ENCODE data around the gene KIF26A. TPM values are rescaled to one million over a fixed set of nuclear protein-coding genes. Genes with fewer than 3 reads are reported as not detected.

Gene KIF26A
- total and polyA plus RNA-seq, 2 experiments from 2014 or later: 3.5 to 5.0 TPM

- Histone ChIP-seq H3K9me3 (ENCODE audit: low read depth) (no peaks in the 10 kb centered on the region), H3K9me2 (replicated peaks; ENCODE audit: insufficient read depth) (no peaks in the 10 kb centered on the region), H3K27ac (no peak overlapping the region), H2AFZ (no peak overlapping the region), H3K79me2 (no peaks in the 10 kb centered on the region), H3K4me1 (ENCODE audit: insufficient read depth) (no peaks in the 10 kb centered on the region), H3K4me2 (no peak overlapping the region), H3K36me3 (replicated peaks; ENCODE audit: insufficient read depth, low read depth) (no peaks in the 10 kb centered on the region), H3K27me3 (no peaks in the 10 kb centered on the region), H4K20me1 (ENCODE audit: insufficient read depth, poor library complexity, severe bottlenecking) (no peaks in the 10 kb centered on the region), H3K4me3 (no peak overlapping the region)
- DNase-seq (ENCODE audit: low spot score): no peak
- TF ChIP-seq EZH2 (IDR thresholded peaks at IDR 0.05; ENCODE audit: borderline replicate concordance): no peak
- TF ChIP-seq EZH2phosphoT487 (IDR thresholded peaks at IDR 0.05; ENCODE audit: low read depth, severe bottlenecking, unreplicated experiment): no peak
- no peak for TF ChIP-seq CTCF (IDR thresholded peaks at IDR 0.05; ENCODE audit: poor library complexity)
- 82% methylated on average over 7 of the region's 7 CpGs for WGBS (ENCODE audit: low lambda C conversion rate, missing lambda C conversion rate)
These were observed 76.2 kb downstream of the KIF26A start for GRCh38 chr14:104214431-104215218.

- H3K27me3 ChIP-seq: no peaks in the 10 kb centered on the region
- no peak for DNase-seq (ENCODE audit: low spot score)
- H2AFZ ChIP-seq: no peak overlapping the region
- no peak overlapping the region for H3K4me3 ChIP-seq
- no peaks in the 10 kb centered on the region for H4K20me1 ChIP-seq (ENCODE audit: insufficient read depth, poor library complexity, severe bottlenecking)
- no peak overlapping the region for H3K27ac ChIP-seq
- no peaks in the 10 kb centered on the region for H3K9me2 ChIP-seq (replicated peaks; ENCODE audit: insufficient read depth)
- no peak overlapping the region for H3K4me2 ChIP-seq
- H3K4me1 ChIP-seq (ENCODE audit: insufficient read depth): peaks cover 3% of the 10 kb centered on the region
- TF ChIP-seq EZH2phosphoT487 (IDR thresholded peaks at IDR 0.05; ENCODE audit: low read depth, severe bottlenecking, unreplicated experiment) (no peak), CTCF (IDR thresholded peaks at IDR 0.05; ENCODE audit: poor library complexity) (no peak), EZH2 (IDR thresholded peaks at IDR 0.05; ENCODE audit: borderline replicate concordance) (no peak)
- no peaks in the 10 kb centered on the region for H3K79me2 ChIP-seq
- no peaks in the 10 kb centered on the region for H3K36me3 ChIP-seq (replicated peaks; ENCODE audit: insufficient read depth, low read depth)
- H3K9me3 ChIP-seq (ENCODE audit: low read depth): no peaks in the 10 kb centered on the region
- WGBS (ENCODE audit: low lambda C conversion rate, missing lambda C conversion rate): 86% methylated on average over 21 of the region's 21 CpGs
These were observed 77.4 kb downstream of the KIF26A start for GRCh38 chr14:104215706-104216334.

DNA sequence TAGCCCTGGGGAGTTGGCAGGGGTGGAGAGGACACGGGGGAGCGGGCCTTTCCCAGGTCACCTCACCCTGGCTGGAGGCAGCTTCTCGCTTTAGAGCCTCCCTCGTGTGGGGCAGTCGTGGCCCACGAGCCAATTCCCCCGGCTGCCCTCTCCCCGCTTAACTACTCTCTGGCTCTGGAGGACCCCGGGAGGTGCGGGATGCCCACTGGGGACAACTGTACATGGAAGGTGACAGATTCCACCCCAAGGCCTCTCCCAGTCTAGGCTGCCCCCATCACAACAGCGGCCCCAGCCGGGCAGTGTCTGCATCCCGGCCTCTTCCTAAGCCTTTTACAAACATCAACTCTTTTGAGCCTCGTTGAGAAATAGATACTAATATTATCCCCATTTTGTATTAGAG, 78.1 kb downstream of the KIF26A start:
- H3K36me3 ChIP-seq (replicated peaks; ENCODE audit: insufficient read depth, low read depth): no peaks in the 10 kb centered on the region
- no peaks in the 10 kb centered on the region for H3K79me2 ChIP-seq
- H4K20me1 ChIP-seq (ENCODE audit: insufficient read depth, poor library complexity, severe bottlenecking): no peaks in the 10 kb centered on the region
- H3K9me2 ChIP-seq (replicated peaks; ENCODE audit: insufficient read depth): no peaks in the 10 kb centered on the region
- H3K4me3 ChIP-seq: no peak overlapping the region
- no peak overlapping the region for H2AFZ ChIP-seq
- no peak overlapping the region for H3K27ac ChIP-seq
- H3K9me3 ChIP-seq (ENCODE audit: low read depth): no peaks in the 10 kb centered on the region
- TF ChIP-seq CTCF (IDR thresholded peaks at IDR 0.05; ENCODE audit: poor library complexity) (no peak), EZH2phosphoT487 (IDR thresholded peaks at IDR 0.05; ENCODE audit: low read depth, severe bottlenecking, unreplicated experiment) (no peak), EZH2 (IDR thresholded peaks at IDR 0.05; ENCODE audit: borderline replicate concordance) (no peak)
- no peaks in the 10 kb centered on the region for H3K27me3 ChIP-seq
- no peak overlapping the region for H3K4me2 ChIP-seq
- 69% methylated on average over 14 of the region's 14 CpGs for WGBS (ENCODE audit: low lambda C conversion rate, missing lambda C conversion rate)
- DNase-seq (ENCODE audit: low spot score): no peak
- H3K4me1 ChIP-seq (ENCODE audit: insufficient read depth): peaks cover 3% of the 10 kb centered on the region

All from hepatocyte (in vitro differentiated cells).